ENCODE results near the gene PPP1R14C. TPM values are rescaled to one million over a fixed set of nuclear protein-coding genes. Genes with fewer than 3 reads are reported as not detected.
A peak's percentile ranks its signal among the peaks of the same experiment; 100 is the strongest.

Gene PPP1R14C
- polyA plus RNA-seq, 3 donors, result 0.11 TPM; not detected in 2

GRCh38 chr6:150115769-150116168 is 27.1 kb upstream of the PPP1R14C start:
- H4K20me1 ChIP-seq (ENCODE audit: insufficient read depth, low read length), result no peaks in the 10 kb centered on the region
- TF ChIP-seq CTCF (IDR thresholded peaks at IDR 0.05), result no peak
- H3K4me1 ChIP-seq (ENCODE audit: control insufficient read depth in 1 of 2, insufficient read depth in 2 of 2, low read length in 2 of 2), result peaks cover 0 to 3% of the 10 kb centered on the region in 2 donors
- Mint-ChIP-seq H3K4me1 (peaks cover 11% of the 10 kb centered on the region), H3K27ac (no peak overlapping the region), H3K9me3 (peaks cover 0 to 13% (median 4%) of the 10 kb centered on the region in 7 donors), H3K36me3 (no peaks in the 10 kb centered on the region), H3K4me3 (no peak overlapping the region), H3K27me3 (ENCODE audit: low read depth in 3 of 3) (peaks cover 7 to 9% (median 7%) of the 10 kb centered on the region in 3 donors)
- WGBS (ENCODE audit: insufficient coverage), result 94% methylated on average over 17 of the region's 25 CpGs
- H3K27me3 ChIP-seq (ENCODE audit: control insufficient read depth in 2 of 2, insufficient read depth in 2 of 2, low read length in 2 of 2), result no peaks in the 10 kb centered on the region
- H3K9ac ChIP-seq (ENCODE audit: insufficient read depth, low read length, poor library complexity, severe bottlenecking), result no peak overlapping the region
- no peaks in the 10 kb centered on the region for H3K9me3 ChIP-seq (replicated peaks in 1 of 2; ENCODE audit: control insufficient read depth in 1 of 2, insufficient read depth in 1 of 2, low read length in 2 of 2)
- H3K4me2 ChIP-seq (replicated peaks; ENCODE audit: extremely low read depth, low read length, poor library complexity, severe bottlenecking), result no peak overlapping the region
- no peak for DNase-seq
- no peaks in the 10 kb centered on the region for H3K36me3 ChIP-seq (replicated peaks in 1 of 2; ENCODE audit: control insufficient read depth in 1 of 2, insufficient read depth in 2 of 2, low read length in 2 of 2)
- H3K4me3 ChIP-seq (replicated peaks in 1 of 3; ENCODE audit: low read depth in 2 of 3, low read length in 3 of 3), result no peak overlapping the region
- intact Hi-C loops (cut with micrococcal nuclease), result no loop called here
- H2AFZ ChIP-seq (ENCODE audit: insufficient read depth, low read depth, low read length, poor library complexity, severe bottlenecking), result no peak overlapping the region
- H3K27ac ChIP-seq (ENCODE audit: low read depth in 1 of 2, low read length in 2 of 2), result no peak overlapping the region
- no peaks in the 10 kb centered on the region for H3K79me2 ChIP-seq (ENCODE audit: insufficient read depth, low read length)

GRCh38 chr6:150116200-150116800 is 26.5 kb upstream of the PPP1R14C start:
- no peak overlapping the region for H3K27ac ChIP-seq (ENCODE audit: low read depth in 1 of 2, low read length in 2 of 2)
- H3K79me2 ChIP-seq (ENCODE audit: insufficient read depth, low read length), result no peaks in the 10 kb centered on the region
- H3K4me2 ChIP-seq (replicated peaks; ENCODE audit: extremely low read depth, low read length, poor library complexity, severe bottlenecking), result no peak overlapping the region
- intact Hi-C loops (cut with micrococcal nuclease), result no loop called here
- Mint-ChIP-seq H3K4me1 (peaks cover 11% of the 10 kb centered on the region), H3K27ac (peak overlapping the region in 1 of 7 donors; percentile 85), H3K4me3 (no peak overlapping the region), H3K36me3 (no peaks in the 10 kb centered on the region), H3K9me3 (peaks cover 0 to 13% (median 4%) of the 10 kb centered on the region in 7 donors), H3K27me3 (ENCODE audit: low read depth in 3 of 3) (peaks cover 8 to 12% (median 11%) of the 10 kb centered on the region in 3 donors)
- H3K9me3 ChIP-seq (replicated peaks in 1 of 2; ENCODE audit: control insufficient read depth in 1 of 2, insufficient read depth in 1 of 2, low read length in 2 of 2), result no peaks in the 10 kb centered on the region
- no peak overlapping the region for H3K9ac ChIP-seq (ENCODE audit: insufficient read depth, low read length, poor library complexity, severe bottlenecking)
- no peak overlapping the region for H3K4me3 ChIP-seq (replicated peaks in 1 of 3; ENCODE audit: low read depth in 2 of 3, low read length in 3 of 3)
- no peak for DNase-seq
- WGBS (ENCODE audit: insufficient coverage), result 91% methylated on average over 7 of the region's 8 CpGs
- TF ChIP-seq CTCF (IDR thresholded peaks at IDR 0.05), result no peak
- H3K27me3 ChIP-seq (ENCODE audit: control insufficient read depth in 2 of 2, insufficient read depth in 2 of 2, low read length in 2 of 2), result no peaks in the 10 kb centered on the region
- no peak overlapping the region for H2AFZ ChIP-seq (ENCODE audit: insufficient read depth, low read depth, low read length, poor library complexity, severe bottlenecking)
- no peaks in the 10 kb centered on the region for H4K20me1 ChIP-seq (ENCODE audit: insufficient read depth, low read length)
- H3K4me1 ChIP-seq (ENCODE audit: control insufficient read depth in 1 of 2, insufficient read depth in 2 of 2, low read length in 2 of 2), result peaks cover 0 to 3% of the 10 kb centered on the region in 2 donors
- H3K36me3 ChIP-seq (replicated peaks in 1 of 2; ENCODE audit: control insufficient read depth in 1 of 2, insufficient read depth in 2 of 2, low read length in 2 of 2), result no peaks in the 10 kb centered on the region
